GM18499 (cell line): ENCODE measurements around the gene FAM83D.

ENCODE experiments used
- ATAC-seq: cut with Tn5 transposase; IDR thresholded peaks from one replicate; pipeline ENCODE4 v1.9.1; 2021; ENCODE audit warnings: moderate number of reproducible peaks; ENCODE audit not compliant: insufficient read depth, unreplicated experiment

FAM83D gene

GRCh38 chr20:38962044-38962927 is 36.1 kb downstream of the FAM83D start, which contains the start of gene DHX35:
TSS of gene DHX35 (plus strand) at chr20:38962344. CDS start at chr20:38962368, 24 bp downstream.
- ATAC-seq: peak; percentile 75

- no peak for ATAC-seq
Observed at GRCh38 chr20:38962928-38963401, 36.7 kb downstream of the FAM83D start.

- no peak for ATAC-seq
Observed at GRCh38 chr20:38963745-38964144, 37.5 kb downstream of the FAM83D start.

GRCh38 chr20:38965264-38965663 is 39.0 kb downstream of the FAM83D start:
- ATAC-seq: no peak

GRCh38 chr20:38968090-38968489 is 41.9 kb downstream of the FAM83D start:
- no peak for ATAC-seq

GRCh38 chr20:38969708-38970107 is 43.5 kb downstream of the FAM83D start:
- ATAC-seq: no peak

- ATAC-seq: no peak
Observed at GRCh38 chr20:38970302-38970701, 44.1 kb downstream of the FAM83D start.

- ATAC-seq: no peak
Observed at GRCh38 chr20:38973107-38973506, 46.9 kb downstream of the FAM83D start.

- no peak for ATAC-seq
Observed at GRCh38 chr20:38973645-38974044, 47.4 kb downstream of the FAM83D start.

GRCh38 chr20:38975539-38976120 is 49.4 kb downstream of the FAM83D start:
- ATAC-seq: no peak

GRCh38 chr20:38979434-38979833 is 53.2 kb downstream of the FAM83D start:
- no peak for ATAC-seq

GRCh38 chr20:38979842-38980241 is 53.6 kb downstream of the FAM83D start:
- ATAC-seq: no peak

GRCh38 chr20:38982291-38982690 is 56.1 kb downstream of the FAM83D start:
- ATAC-seq: no peak

- ATAC-seq: no peak
Observed at GRCh38 chr20:38985060-38985459, 58.8 kb downstream of the FAM83D start.

GRCh38 chr20:38985603-38986170 is 59.5 kb downstream of the FAM83D start:
- ATAC-seq: no peak

- no peak for ATAC-seq
Observed at GRCh38 chr20:38986663-38987062, 60.4 kb downstream of the FAM83D start.

- peak; percentile 67 for ATAC-seq
Observed at GRCh38 chr20:38987777-38988176, 61.6 kb downstream of the FAM83D start.

GRCh38 chr20:38990728-38991127 is 64.5 kb downstream of the FAM83D start:
- ATAC-seq: no peak

- no peak for ATAC-seq
Observed at GRCh38 chr20:38991814-38992704, 65.8 kb downstream of the FAM83D start.

GRCh38 chr20:38995536-38996044 is 69.4 kb downstream of the FAM83D start:
- ATAC-seq: no peak
